Measurements from ENCODE around the gene RNF180. TPM values are rescaled to one million over a fixed set of nuclear protein-coding genes. Genes with fewer than 3 reads are reported as not detected.

Gene RNF180
- polyA plus RNA-seq, 2 of the 4 experiments (the other 2 are of a cell fraction), result 0.14 to 0.50 TPM

GRCh38 chr5:64149857-64150521, 15.7 kb upstream of the RNF180 start:
- CTCF ChIA-PET, result interaction anchor here (1.1 to 4.2 kb wide), 3 partner anchors 58 to 462 kb away, joined by 3 to 28 read pairs (median 17); no protein-coding TSS in a partner anchor
- WGBS (ENCODE audit: missing lambda C conversion rate), result 57% methylated on average over 5 of the region's 33 CpGs
- H3K27ac ChIP-seq, result no peak overlapping the region
- DNase-seq (ENCODE audit: low read depth in 1 of 2, low spot score in 1 of 2) (no peak), ATAC-seq (no peak), FAIRE-seq (no peak)
- no peaks in the 10 kb centered on the region for H3K4me1 ChIP-seq
- peaks cover 7% of the 10 kb centered on the region; the same call in 1 of the 3 replicates for H3K9me3 ChIP-seq
- POLR2A ChIA-PET, result no interaction called here
- no peak overlapping the region for H3K4me2 ChIP-seq
- no peak overlapping the region for H3K4me3 ChIP-seq
- TF ChIP-seq HES2 (IDR thresholded peaks at IDR 0.05), result no peak
- no peak for TF ChIP-seq CHD4 (IDR thresholded peaks at IDR 0.05; ENCODE audit: borderline replicate concordance)
- TF ChIP-seq RARB (CRISPR knock-in tag; IDR thresholded peaks at IDR 0.05), result no peak
- TF ChIP-seq ATOH8 (CRISPR knock-in tag; IDR thresholded peaks at IDR 0.05; ENCODE audit: low read depth), result no peak
- no peak for TF ChIP-seq HOXB13 (CRISPR knock-in tag; IDR thresholded peaks at IDR 0.05; ENCODE audit: low read depth)
- TF ChIP-seq ZFP36 (IDR thresholded peaks at IDR 0.05; ENCODE audit: borderline replicate concordance, partially characterized antibody), result no peak
- no peak for TF ChIP-seq EHMT2 (IDR thresholded peaks at IDR 0.05; ENCODE audit: low read depth)
- TF ChIP-seq, protein P1, sequence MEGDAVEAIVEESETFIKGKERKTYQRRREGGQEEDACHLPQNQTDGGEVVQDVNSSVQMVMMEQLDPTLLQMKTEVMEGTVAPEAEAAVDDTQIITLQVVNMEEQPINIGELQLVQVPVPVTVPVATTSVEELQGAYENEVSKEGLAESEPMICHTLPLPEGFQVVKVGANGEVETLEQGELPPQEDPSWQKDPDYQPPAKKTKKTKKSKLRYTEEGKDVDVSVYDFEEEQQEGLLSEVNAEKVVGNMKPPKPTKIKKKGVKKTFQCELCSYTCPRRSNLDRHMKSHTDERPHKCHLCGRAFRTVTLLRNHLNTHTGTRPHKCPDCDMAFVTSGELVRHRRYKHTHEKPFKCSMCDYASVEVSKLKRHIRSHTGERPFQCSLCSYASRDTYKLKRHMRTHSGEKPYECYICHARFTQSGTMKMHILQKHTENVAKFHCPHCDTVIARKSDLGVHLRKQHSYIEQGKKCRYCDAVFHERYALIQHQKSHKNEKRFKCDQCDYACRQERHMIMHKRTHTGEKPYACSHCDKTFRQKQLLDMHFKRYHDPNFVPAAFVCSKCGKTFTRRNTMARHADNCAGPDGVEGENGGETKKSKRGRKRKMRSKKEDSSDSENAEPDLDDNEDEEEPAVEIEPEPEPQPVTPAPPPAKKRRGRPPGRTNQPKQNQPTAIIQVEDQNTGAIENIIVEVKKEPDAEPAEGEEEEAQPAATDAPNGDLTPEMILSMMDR (IDR thresholded peaks at IDR 0.05), result no peak
- TF ChIP-seq, protein P2, sequence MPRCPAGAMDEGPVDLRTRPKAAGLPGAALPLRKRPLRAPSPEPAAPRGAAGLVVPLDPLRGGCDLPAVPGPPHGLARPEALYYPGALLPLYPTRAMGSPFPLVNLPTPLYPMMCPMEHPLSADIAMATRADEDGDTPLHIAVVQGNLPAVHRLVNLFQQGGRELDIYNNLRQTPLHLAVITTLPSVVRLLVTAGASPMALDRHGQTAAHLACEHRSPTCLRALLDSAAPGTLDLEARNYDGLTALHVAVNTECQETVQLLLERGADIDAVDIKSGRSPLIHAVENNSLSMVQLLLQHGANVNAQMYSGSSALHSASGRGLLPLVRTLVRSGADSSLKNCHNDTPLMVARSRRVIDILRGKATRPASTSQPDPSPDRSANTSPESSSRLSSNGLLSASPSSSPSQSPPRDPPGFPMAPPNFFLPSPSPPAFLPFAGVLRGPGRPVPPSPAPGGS (IDR thresholded peaks at IDR 0.05), result no peak

GRCh38 chr5:64156261-64156660, 9.4 kb upstream of the RNF180 start:
- H3K9me3 ChIP-seq, result peaks cover 7% of the 10 kb centered on the region; the same call in 1 of the 3 replicates
- CTCF ChIA-PET, result no interaction called here
- DNase-seq (ENCODE audit: low read depth in 1 of 2, low spot score in 1 of 2), result no peak
- no peak for ATAC-seq
- TF ChIP-seq ZNF302 (CRISPR knock-in tag; IDR thresholded peaks at IDR 0.05), result no peak
- no peak for TF ChIP-seq MAX (IDR thresholded peaks at IDR 0.05)
- POLR2A ChIA-PET, result no interaction called here
- FAIRE-seq, result no peak
- H3K4me1 ChIP-seq, result no peaks in the 10 kb centered on the region
- H3K27ac ChIP-seq, result no peak overlapping the region
- WGBS (ENCODE audit: missing lambda C conversion rate), result 4% methylated on average over 1 of the region's 1 CpG
- H3K4me3 ChIP-seq, result no peak overlapping the region
- H3K4me2 ChIP-seq, result no peak overlapping the region

- no peaks in the 10 kb centered on the region for H3K4me1 ChIP-seq
- 0 out of 3 replicates have a peak, but pooled peaks cover 2% of the 10 kb centered on the region for H3K9me3 ChIP-seq
- TF ChIP-seq ELK1 (IDR thresholded peaks at IDR 0.05; ENCODE audit: low read depth, low read length), result no peak
- TF ChIP-seq ZFP36 (IDR thresholded peaks at IDR 0.05; ENCODE audit: borderline replicate concordance, partially characterized antibody), result no peak
- no peak for TF ChIP-seq RNF2 (IDR thresholded peaks at IDR 0.05; ENCODE audit: borderline replicate concordance, low read depth)
- TF ChIP-seq REST (IDR thresholded peaks at IDR 0.05), result no peak
- TF ChIP-seq RCOR1 (IDR thresholded peaks at IDR 0.05; ENCODE audit: low read depth, low read length), result no peak
- no peak for TF ChIP-seq RFX5 (IDR thresholded peaks at IDR 0.05)
- no peak for TF ChIP-seq MAFK (IDR thresholded peaks at IDR 0.05; ENCODE audit: partially characterized antibody)
- TF ChIP-seq, protein P3, sequence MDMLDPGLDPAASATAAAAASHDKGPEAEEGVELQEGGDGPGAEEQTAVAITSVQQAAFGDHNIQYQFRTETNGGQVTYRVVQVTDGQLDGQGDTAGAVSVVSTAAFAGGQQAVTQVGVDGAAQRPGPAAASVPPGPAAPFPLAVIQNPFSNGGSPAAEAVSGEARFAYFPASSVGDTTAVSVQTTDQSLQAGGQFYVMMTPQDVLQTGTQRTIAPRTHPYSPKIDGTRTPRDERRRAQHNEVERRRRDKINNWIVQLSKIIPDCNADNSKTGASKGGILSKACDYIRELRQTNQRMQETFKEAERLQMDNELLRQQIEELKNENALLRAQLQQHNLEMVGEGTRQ (IDR thresholded peaks at IDR 0.05), result no peak
- TF ChIP-seq HOXA7 (CRISPR knock-in tag; IDR thresholded peaks at IDR 0.05), result no peak
- no peak for TF ChIP-seq BHLHE40 (IDR thresholded peaks at IDR 0.05; ENCODE audit: low read depth, low read length)
- ChIA-PET CTCF (interaction anchor here (4.0 kb wide), 1 partner anchor 11 kb away, joined by 18 read pairs; no protein-coding TSS in a partner anchor), POLR2A (no interaction called here)
- no peak overlapping the region for H3K4me2 ChIP-seq
- H3K4me3 ChIP-seq, result no peak overlapping the region
- no peak for DNase-seq (ENCODE audit: low read depth in 1 of 2, low spot score in 1 of 2)
- no peak overlapping the region for H3K27ac ChIP-seq
- no peak for FAIRE-seq
- 4% methylated on average over 2 of the region's 2 CpGs for WGBS (ENCODE audit: missing lambda C conversion rate)
- no peak for ATAC-seq
Measured at GRCh38 chr5:64158827-64159226, 6.8 kb upstream of the RNF180 start.

All from A549 (cell line).